Adipocyte (in vitro differentiated cells): ENCODE results near the gene TUFT1.

ENCODE experiments used
- DNase-seq: peaks from one replicate; pipeline ENCODE4 v3.0.0-alpha.2; 2015; ENCODE audit warnings: low read depth
- H3K27me3 ChIP-seq: replicated peaks from 2 replicates; pipeline ENCODE4 v1.7.0; 2013; ENCODE audit warnings: mild to moderate bottlenecking, low read length, moderate library complexity; ENCODE audit not compliant: control insufficient read depth, insufficient read depth
- H3K36me3 ChIP-seq: 2 replicates; pipeline ENCODE4 v1.7.0; 2013; ENCODE audit warnings: low read length, mild to moderate bottlenecking, moderate library complexity; ENCODE audit not compliant: control insufficient read depth, insufficient read depth, severe bottlenecking
- H3K4me1 ChIP-seq: 2 replicates; pipeline ENCODE4 v1.7.0; 2013; ENCODE audit warnings: mild to moderate bottlenecking, low read length, moderate library complexity; ENCODE audit not compliant: control insufficient read depth, insufficient read depth
- H3K4me3 ChIP-seq: 2 replicates; pipeline ENCODE4 v1.7.0; 2013; ENCODE audit warnings: mild to moderate bottlenecking, low read length, moderate library complexity
- H3K9ac ChIP-seq: 2 replicates; pipeline ENCODE4 v1.7.0; 2013; ENCODE audit warnings: mild to moderate bottlenecking, low read length, moderate library complexity
- H3K9me3 ChIP-seq: 2 replicates; pipeline ENCODE4 v1.7.0; 2013; ENCODE audit warnings: mild to moderate bottlenecking, low read length, moderate library complexity; ENCODE audit not compliant: control insufficient read depth

The TUFT1 gene

GRCh38 chr1:151539321-151540020, 638 bp upstream of the TUFT1 start:
- DNase-seq, result peak; percentile 49
- H3K9me3 ChIP-seq, result no peaks in the 10 kb centered on the region
- no peak overlapping the region for H3K9ac ChIP-seq
- no peaks in the 10 kb centered on the region for H3K27me3 ChIP-seq
- no peaks in the 10 kb centered on the region for H3K36me3 ChIP-seq
- H3K4me3 ChIP-seq, result peak overlapping the region; percentile 85
- peaks cover 39% of the 10 kb centered on the region for H3K4me1 ChIP-seq

- Histone ChIP-seq H3K4me1 (peaks cover 44% of the 10 kb centered on the region), H3K27me3 (no peaks in the 10 kb centered on the region), H3K9me3 (no peaks in the 10 kb centered on the region), H3K9ac (peak overlapping the region; percentile 81), H3K4me3 (peak overlapping the region; percentile 85), H3K36me3 (no peaks in the 10 kb centered on the region)
- peak; percentile 42 for DNase-seq
Observed at GRCh38 chr1:151540982-151541377, 871 bp downstream of the TUFT1 start.

GRCh38 chr1:151541752-151542151, 1.6 kb downstream of the TUFT1 start:
- Histone ChIP-seq H3K9ac (no peak overlapping the region), H3K4me1 (peaks cover 52% of the 10 kb centered on the region), H3K9me3 (no peaks in the 10 kb centered on the region), H3K27me3 (no peaks in the 10 kb centered on the region), H3K4me3 (peak overlapping the region; percentile 85), H3K36me3 (no peaks in the 10 kb centered on the region)
- no peak for DNase-seq

- Histone ChIP-seq H3K36me3 (no peaks in the 10 kb centered on the region), H3K9ac (no peak overlapping the region), H3K27me3 (no peaks in the 10 kb centered on the region), H3K9me3 (no peaks in the 10 kb centered on the region), H3K4me3 (no peak overlapping the region), H3K4me1 (peaks cover 62% of the 10 kb centered on the region)
- peak; percentile 74 for DNase-seq
Observed at GRCh38 chr1:151542710-151543129, 2.6 kb downstream of the TUFT1 start.

GRCh38 chr1:151545542-151545941, 5.4 kb downstream of the TUFT1 start:
- H3K36me3 ChIP-seq, result no peaks in the 10 kb centered on the region
- DNase-seq, result no peak
- H3K4me1 ChIP-seq, result peaks cover 66% of the 10 kb centered on the region

GRCh38 chr1:151546011-151546925, 6.2 kb downstream of the TUFT1 start:
- no peak for DNase-seq
- Histone ChIP-seq H3K9ac (no peak overlapping the region), H3K9me3 (no peaks in the 10 kb centered on the region), H3K27me3 (no peaks in the 10 kb centered on the region), H3K4me1 (peaks cover 59% of the 10 kb centered on the region), H3K36me3 (no peaks in the 10 kb centered on the region), H3K4me3 (no peak overlapping the region)

More at GRCh38 chr1:151545542-151545941, 5.4 kb downstream of the TUFT1 start:
- Histone ChIP-seq H3K9me3 (no peaks in the 10 kb centered on the region), H3K9ac (no peak overlapping the region), H3K4me3 (no peak overlapping the region), H3K27me3 (no peaks in the 10 kb centered on the region)

GRCh38 chr1:151547119-151547899, 7.2 kb downstream of the TUFT1 start:
- H3K9ac ChIP-seq, result no peak overlapping the region
- DNase-seq, result peak; percentile 88
- H3K4me3 ChIP-seq, result no peak overlapping the region
- H3K4me1 ChIP-seq, result peaks cover 49% of the 10 kb centered on the region
- H3K9me3 ChIP-seq, result no peaks in the 10 kb centered on the region
- no peaks in the 10 kb centered on the region for H3K27me3 ChIP-seq
- no peaks in the 10 kb centered on the region for H3K36me3 ChIP-seq

GRCh38 chr1:151547900-151548230, 7.8 kb downstream of the TUFT1 start:
- H3K9ac ChIP-seq, result no peak overlapping the region
- H3K27me3 ChIP-seq, result no peaks in the 10 kb centered on the region
- H3K36me3 ChIP-seq, result no peaks in the 10 kb centered on the region
- H3K4me1 ChIP-seq, result peaks cover 43% of the 10 kb centered on the region
- no peaks in the 10 kb centered on the region for H3K9me3 ChIP-seq
- DNase-seq, result no peak
- no peak overlapping the region for H3K4me3 ChIP-seq

- Histone ChIP-seq H3K27me3 (no peaks in the 10 kb centered on the region), H3K4me3 (no peak overlapping the region), H3K4me1 (peaks cover 36% of the 10 kb centered on the region), H3K9me3 (no peaks in the 10 kb centered on the region), H3K36me3 (no peaks in the 10 kb centered on the region), H3K9ac (no peak overlapping the region)
- DNase-seq, result no peak
Observed at GRCh38 chr1:151549199-151549598, 9.1 kb downstream of the TUFT1 start.

- Histone ChIP-seq H3K36me3 (no peaks in the 10 kb centered on the region), H3K9me3 (no peaks in the 10 kb centered on the region), H3K27me3 (no peaks in the 10 kb centered on the region), H3K9ac (no peak overlapping the region), H3K4me1 (peaks cover 9% of the 10 kb centered on the region), H3K4me3 (no peak overlapping the region)
- DNase-seq, result no peak
Observed at GRCh38 chr1:151553659-151554058, 13.6 kb downstream of the TUFT1 start.

GRCh38 chr1:151556052-151556451, 15.9 kb downstream of the TUFT1 start:
- DNase-seq, result no peak
- Histone ChIP-seq H3K9ac (no peak overlapping the region), H3K4me1 (no peaks in the 10 kb centered on the region), H3K36me3 (no peaks in the 10 kb centered on the region), H3K9me3 (no peaks in the 10 kb centered on the region), H3K4me3 (no peak overlapping the region), H3K27me3 (no peaks in the 10 kb centered on the region)
